BJ (cell line): ENCODE results near the gene CTIF. TPM values are rescaled to one million over a fixed set of nuclear protein-coding genes. Genes with fewer than 3 reads are reported as not detected.

ENCODE experiments used
- CTCF ChIA-PET: fragments of 350-600 bp; formaldehyde crosslinking; extraction: SDS; loops from one replicate; lab custom pipeline; 2021; ENCODE audit warnings: antibody characterized with exemption, inconsistent platforms; lab: Yijun Ruan, JAX
- POLR2A ChIA-PET: fragments of 300-600 bp; sonication (Branson Sonifier 250); formaldehyde crosslinking; extraction: SDS; loops from one replicate; lab custom pipeline; 2021; ENCODE audit warnings: antibody characterized with exemption; lab: Charles Lee
- DNase-seq: peaks from one replicate; pipeline ENCODE4 v3.0.0-alpha.2; 2011; ENCODE audit warnings: low read depth
- H3K27me3 ChIP-seq: 2 replicates; pipeline ENCODE4 v1.6.0; 2011; ENCODE audit warnings: low read length; ENCODE audit not compliant: control insufficient read depth, insufficient read depth
- H3K36me3 ChIP-seq: 2 replicates; pipeline ENCODE4 v1.5.1; 2011; ENCODE audit warnings: low read length; ENCODE audit not compliant: control insufficient read depth, insufficient read depth
- H3K4me3 ChIP-seq: 2 replicates; pipeline ENCODE4 v1.5.1; 2011; ENCODE audit warnings: low read depth, mild to moderate bottlenecking, control low read depth, low read length
- polyA plus RNA-seq: library from polyadenylated mRNA; depleted of rRNA; stranded (reverse); fragments of >200 nt; gene quantifications from 2 replicates; pipeline ENCODE4 v1.2.3, GENCODE V29; 2011
- TF ChIP-seq, protein P1 (sequence below): IDR thresholded peaks from 2 replicates; pipeline ENCODE4 v1.5.1; 2011; ENCODE audit warnings: low read depth, mild to moderate bottlenecking, control low read depth, inconsistent platforms, low read length, moderate library complexity; ENCODE audit not compliant: insufficient read depth

Gene CTIF
- polyA plus RNA-seq, 1 experiment, result 105 TPM

DNA sequence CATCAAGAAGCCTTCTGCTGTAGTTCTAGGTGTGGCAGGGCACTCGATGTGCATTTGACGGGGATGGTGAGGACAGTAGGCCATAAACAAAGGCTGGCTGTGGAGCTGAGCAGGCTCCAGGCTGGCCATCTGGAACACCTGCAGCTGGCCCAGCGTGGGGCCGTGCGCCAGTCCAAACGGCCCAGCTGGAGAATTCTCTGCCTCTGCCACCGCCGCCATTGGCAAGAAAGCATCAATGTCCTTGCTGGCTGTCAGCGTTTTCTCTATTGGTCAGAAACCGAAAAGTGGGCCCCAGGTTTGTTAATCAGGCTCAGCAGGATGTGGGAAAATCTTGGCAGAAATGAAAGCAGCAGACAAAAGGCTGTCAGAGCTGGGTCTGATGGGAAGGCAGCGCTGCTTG lies 24.0 kb upstream of the CTIF start:
- H3K4me3 ChIP-seq, result no peak overlapping the region
- no peaks in the 10 kb centered on the region for H3K36me3 ChIP-seq
- CTCF ChIA-PET, result no interaction called here
- TF ChIP-seq, protein P1, sequence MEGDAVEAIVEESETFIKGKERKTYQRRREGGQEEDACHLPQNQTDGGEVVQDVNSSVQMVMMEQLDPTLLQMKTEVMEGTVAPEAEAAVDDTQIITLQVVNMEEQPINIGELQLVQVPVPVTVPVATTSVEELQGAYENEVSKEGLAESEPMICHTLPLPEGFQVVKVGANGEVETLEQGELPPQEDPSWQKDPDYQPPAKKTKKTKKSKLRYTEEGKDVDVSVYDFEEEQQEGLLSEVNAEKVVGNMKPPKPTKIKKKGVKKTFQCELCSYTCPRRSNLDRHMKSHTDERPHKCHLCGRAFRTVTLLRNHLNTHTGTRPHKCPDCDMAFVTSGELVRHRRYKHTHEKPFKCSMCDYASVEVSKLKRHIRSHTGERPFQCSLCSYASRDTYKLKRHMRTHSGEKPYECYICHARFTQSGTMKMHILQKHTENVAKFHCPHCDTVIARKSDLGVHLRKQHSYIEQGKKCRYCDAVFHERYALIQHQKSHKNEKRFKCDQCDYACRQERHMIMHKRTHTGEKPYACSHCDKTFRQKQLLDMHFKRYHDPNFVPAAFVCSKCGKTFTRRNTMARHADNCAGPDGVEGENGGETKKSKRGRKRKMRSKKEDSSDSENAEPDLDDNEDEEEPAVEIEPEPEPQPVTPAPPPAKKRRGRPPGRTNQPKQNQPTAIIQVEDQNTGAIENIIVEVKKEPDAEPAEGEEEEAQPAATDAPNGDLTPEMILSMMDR, result no peak
- no peaks in the 10 kb centered on the region; the same call in none of the 2 replicates for H3K27me3 ChIP-seq
- DNase-seq, result no peak
- POLR2A ChIA-PET, result no interaction called here

DNA sequence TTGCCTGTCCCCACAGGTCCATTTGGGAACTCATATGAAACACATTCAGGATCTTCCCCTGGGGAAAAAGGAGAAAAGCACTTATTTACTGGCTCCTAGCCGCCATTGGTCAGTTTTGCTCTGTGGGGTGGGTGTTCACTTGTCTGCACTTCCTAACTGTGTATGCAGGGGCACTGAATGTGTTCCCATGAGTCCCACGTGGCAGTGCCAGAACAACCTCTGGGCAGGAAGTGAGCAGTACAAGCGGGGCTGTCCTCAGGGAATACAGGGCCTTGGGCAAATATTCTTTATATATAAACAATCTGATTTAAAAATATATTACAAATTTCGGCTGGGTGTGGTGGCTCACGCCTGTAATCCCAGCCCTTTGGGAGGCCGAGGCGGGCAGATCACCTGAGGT lies 21.8 kb upstream of the CTIF start:
- no peak overlapping the region for H3K4me3 ChIP-seq
- TF ChIP-seq, protein P1, result no peak
- no peaks in the 10 kb centered on the region for H3K36me3 ChIP-seq
- DNase-seq, result no peak
- no peaks in the 10 kb centered on the region; the same call in none of the 2 replicates for H3K27me3 ChIP-seq
- POLR2A ChIA-PET, result no interaction called here
- CTCF ChIA-PET, result no interaction called here

DNA sequence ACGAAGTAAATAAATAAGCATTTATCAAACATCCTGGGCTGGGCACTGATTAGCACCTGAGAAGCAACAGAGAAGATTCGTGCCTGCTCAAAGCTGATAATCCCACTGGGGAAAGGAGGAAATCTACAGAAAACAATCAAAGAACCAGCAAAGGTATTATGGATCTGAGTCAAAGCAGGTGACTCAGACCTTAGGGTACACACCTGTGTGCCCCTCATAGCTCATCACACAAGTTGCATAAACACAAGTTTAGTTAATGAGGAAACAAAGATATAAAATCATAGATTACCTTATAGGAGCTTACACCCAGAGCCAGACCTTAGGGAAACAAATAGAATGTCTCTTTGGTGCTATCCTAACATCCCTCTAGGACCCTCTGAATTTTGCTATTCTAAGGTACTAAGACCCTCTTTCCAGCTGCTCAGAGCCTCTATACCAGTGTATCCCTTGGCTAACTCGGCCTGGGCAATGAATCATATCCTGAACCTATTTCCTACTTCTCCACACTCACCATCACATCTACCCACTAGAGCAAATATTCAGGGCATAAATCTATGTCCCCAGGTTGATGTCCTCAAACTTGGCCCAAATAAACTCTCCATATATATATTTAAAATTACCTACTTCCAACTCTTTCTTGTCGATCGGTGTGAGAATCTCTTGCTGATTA lies 19.3 kb upstream of the CTIF start:
- DNase-seq, result no peak
- H3K27me3 ChIP-seq, result no peaks in the 10 kb centered on the region; the same call in none of the 2 replicates
- no peak overlapping the region for H3K4me3 ChIP-seq
- ChIA-PET POLR2A (no interaction called here), CTCF (no interaction called here)
- no peaks in the 10 kb centered on the region for H3K36me3 ChIP-seq
- TF ChIP-seq, protein P1, result no peak

DNA sequence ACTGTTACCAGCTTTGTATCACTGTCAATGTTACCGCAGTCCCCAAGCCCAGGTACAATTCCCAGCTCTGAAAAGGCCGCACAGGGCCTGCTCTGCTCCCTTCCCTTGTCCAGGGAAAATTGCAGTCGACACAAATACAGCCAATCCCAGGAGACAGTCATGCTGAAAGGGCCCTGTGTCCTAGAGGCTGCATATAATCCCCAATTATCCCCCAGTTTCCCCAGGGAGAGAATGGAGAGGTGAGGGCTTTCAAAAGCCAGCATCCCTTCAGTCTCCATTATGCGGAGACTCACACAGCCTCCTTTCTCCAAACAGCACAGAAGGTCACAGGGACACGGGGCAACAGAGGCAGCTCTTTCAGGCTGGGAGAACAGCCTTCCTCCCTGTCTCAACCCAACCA lies 17.1 kb upstream of the CTIF start:
- TF ChIP-seq, protein P1, result no peak
- Histone ChIP-seq H3K36me3 (no peaks in the 10 kb centered on the region), H3K4me3 (no peak overlapping the region), H3K27me3 (no peaks in the 10 kb centered on the region; the same call in none of the 2 replicates)
- DNase-seq, result no peak
- ChIA-PET CTCF (interaction anchor here (0.9 kb wide), 1 partner anchor 25 kb away, joined by 3 read pairs; no protein-coding TSS in a partner anchor), POLR2A (no interaction called here)

DNA sequence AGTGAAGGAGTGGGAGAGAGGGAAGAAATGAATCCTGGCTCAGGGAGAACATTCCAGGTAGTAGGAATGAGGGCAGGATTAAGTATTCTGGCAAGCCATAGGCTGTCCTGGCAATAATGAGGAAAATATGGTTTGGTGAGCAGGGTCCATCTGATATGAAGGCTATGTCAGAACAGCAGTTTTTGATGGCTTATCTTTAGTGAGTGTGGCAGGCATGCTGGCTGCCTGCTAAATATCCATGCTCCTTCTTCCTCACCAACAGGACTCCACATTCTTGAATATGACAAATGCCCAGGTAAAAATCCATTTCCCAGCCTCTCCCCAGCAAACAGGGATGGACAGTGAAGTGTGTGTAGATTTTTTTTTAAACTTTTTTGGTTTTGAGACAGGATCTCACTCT lies 13.2 kb upstream of the CTIF start:
- Histone ChIP-seq H3K4me3 (no peak overlapping the region), H3K36me3 (no peaks in the 10 kb centered on the region), H3K27me3 (no peaks in the 10 kb centered on the region; the same call in 1 of the 2 replicates)
- TF ChIP-seq, protein P1, result no peak
- ChIA-PET POLR2A (no interaction called here), CTCF (no interaction called here)
- DNase-seq, result no peak
